ENCODE measurements around the gene KPNA1.
A peak's percentile ranks its signal among the peaks of the same experiment; 100 is the strongest.
"Not testable (repeated sequence)": the region's sequence is repeated elsewhere in the genome, so short reads cannot be mapped to it uniquely, and the experiment has no call there.

The KPNA1 gene

DNA sequence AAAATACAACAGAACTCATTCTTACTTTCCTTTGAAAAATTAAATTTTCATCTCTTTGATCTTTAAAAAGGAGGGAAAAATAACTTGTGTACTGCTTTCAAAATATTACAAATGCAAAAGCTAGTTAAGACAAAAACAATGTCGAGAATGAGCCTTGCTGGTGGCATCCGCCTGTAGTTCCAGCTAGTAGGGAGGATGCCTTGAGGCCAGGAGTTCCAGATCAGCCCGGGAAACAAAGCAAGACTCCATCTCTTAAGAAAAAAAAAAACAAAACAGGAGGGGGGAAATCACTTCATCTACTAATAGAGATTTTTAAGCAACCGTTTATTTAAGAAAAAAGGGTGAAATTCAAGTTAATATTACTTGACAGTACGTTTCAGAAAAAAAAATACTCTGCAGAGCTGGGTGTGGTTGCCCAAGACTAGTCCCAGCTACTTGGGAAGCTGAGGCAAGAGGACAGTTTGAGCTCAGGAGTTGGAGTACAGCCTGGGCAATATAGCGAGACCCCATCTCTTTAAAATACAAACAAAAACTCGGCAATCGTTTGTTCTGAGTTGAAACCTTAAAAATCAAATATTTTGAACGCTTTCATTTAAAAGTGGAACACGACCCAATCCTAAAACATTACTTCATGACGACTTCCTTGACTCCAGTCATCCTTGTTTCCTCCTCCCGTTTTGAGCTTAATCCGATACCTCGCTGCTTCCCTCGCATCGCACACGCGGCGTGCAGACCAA is 1.2 kb downstream of the KPNA1 start:
- peaks cover 0 to 27% (median 20%) of the 10 kb centered on the region in 11 experiments; a peak in 18 of 22 replicates for H3K9me3 ChIP-seq (replicated peaks in 1 of 11)
- peak overlapping the region; percentile 63 to 84 (median 74) for H3K4me2 ChIP-seq
- H3K36me3 ChIP-seq = peaks cover 0 to 39% (median 27%) of the 10 kb centered on the region in 11 experiments; a peak in 18 of 22 replicates
- peaks cover 24 to 51% (median 40%) of the 10 kb centered on the region in 10 experiments for H3K4me1 ChIP-seq
- no peaks in the 10 kb centered on the region for H3K27me3 ChIP-seq
- peak overlapping the region; percentile 95 to 99 (median 99) for H3K27ac ChIP-seq
- 0 out of 22 replicates have a peak, but pooled peaks of 1 of the 11 experiments have one; percentile 6 for TF ChIP-seq Cebpa-rat (IDR thresholded peaks at IDR 0.05)
- peak overlapping the region; percentile 75 to 88 (median 84) for H3K4me3 ChIP-seq
- peaks cover 28 to 56% (median 53%) of the 10 kb centered on the region in 11 experiments for H4K20me1 ChIP-seq
- H3K9ac ChIP-seq = peak overlapping the region; percentile 97 to 100 (median 99)

DNA sequence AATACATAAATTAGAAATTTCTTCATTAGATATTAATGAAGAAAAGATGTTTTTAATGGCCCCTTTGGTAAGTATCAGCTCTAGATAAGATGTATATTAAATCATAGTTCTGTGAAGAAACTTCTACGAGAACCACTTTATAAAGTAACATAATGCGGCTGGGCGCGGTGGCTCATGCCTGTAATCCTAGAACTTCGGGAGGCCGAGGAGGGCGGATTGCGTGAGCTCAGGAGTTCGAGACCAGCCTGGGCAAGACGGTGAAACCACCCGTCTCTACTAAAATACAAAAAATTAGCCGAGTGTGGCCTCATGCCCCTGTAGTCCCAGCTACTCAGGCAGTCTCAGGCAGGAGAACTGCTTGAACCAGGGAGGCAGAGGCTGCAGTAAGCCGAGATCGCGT is 2.5 kb downstream of the KPNA1 start:
- H3K9me3 ChIP-seq (replicated peaks in 1 of 11) = peaks cover 0 to 32% (median 26%) of the 10 kb centered on the region in 11 experiments; a peak in 18 of 22 replicates
- H3K4me2 ChIP-seq = peak overlapping the region; percentile 55 to 84 (median 73)
- H3K27ac ChIP-seq = no peak overlapping the region
- no peak for TF ChIP-seq Cebpa-rat (IDR thresholded peaks at IDR 0.05)
- H3K9ac ChIP-seq = peak overlapping the region in 8 of 11 experiments; percentile 2 to 98 (median 26); a peak in 6 of 22 replicates
- H3K27me3 ChIP-seq = no peaks in the 10 kb centered on the region
- H3K36me3 ChIP-seq = peaks cover 0 to 52% (median 33%) of the 10 kb centered on the region in 11 experiments; a peak in 19 of 22 replicates
- peak overlapping the region in 1 of 10 experiments; percentile 75; a peak in 2 of 20 replicates for H3K4me3 ChIP-seq
- peaks cover 28 to 68% (median 66%) of the 10 kb centered on the region in 11 experiments for H4K20me1 ChIP-seq
- peaks cover 19 to 42% (median 31%) of the 10 kb centered on the region in 10 experiments for H3K4me1 ChIP-seq

DNA sequence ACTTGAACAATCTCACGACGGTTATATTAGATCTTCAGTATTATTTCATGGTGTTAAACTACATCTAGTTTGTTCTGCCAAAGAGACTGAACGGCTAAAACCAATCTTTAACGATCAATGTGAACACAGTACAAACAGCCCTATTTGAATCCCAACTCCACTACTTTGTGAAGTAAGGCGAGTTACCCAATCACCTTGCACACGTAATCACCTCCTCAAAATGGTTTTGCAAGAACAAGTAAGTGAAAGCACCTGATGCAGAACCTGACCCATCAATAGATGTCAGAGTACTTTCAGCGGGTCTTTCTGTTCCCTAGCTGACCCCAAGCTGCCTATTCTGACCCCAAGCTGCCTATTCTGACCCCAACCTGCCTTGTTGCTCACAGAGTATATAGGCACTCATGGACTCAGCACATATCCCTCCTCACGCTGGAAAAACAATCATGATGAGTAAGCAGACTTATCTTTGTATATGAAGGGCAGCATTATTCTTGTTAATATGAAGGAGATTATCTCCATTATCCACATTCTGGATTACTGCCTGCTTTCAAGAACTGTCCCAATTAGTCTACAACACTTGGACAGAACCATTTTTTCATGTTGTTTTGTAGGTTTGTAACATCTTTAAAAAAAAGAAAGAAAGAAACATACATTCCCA is 3.7 kb downstream of the KPNA1 start:
- TF ChIP-seq Cebpa-rat (IDR thresholded peaks at IDR 0.05) = no peak
- peak overlapping the region in 10 of 11 experiments; percentile 3 to 84 (median 24); a peak in 13 of 22 replicates for H3K4me2 ChIP-seq
- peaks cover 19 to 52% (median 31%) of the 10 kb centered on the region in 10 experiments for H3K4me1 ChIP-seq
- H4K20me1 ChIP-seq = peaks cover 28 to 81% (median 76%) of the 10 kb centered on the region in 11 experiments
- H3K27ac ChIP-seq = no peak overlapping the region
- no peak overlapping the region for H3K4me3 ChIP-seq
- no peaks in the 10 kb centered on the region for H3K27me3 ChIP-seq
- H3K9me3 ChIP-seq (replicated peaks in 1 of 11) = peaks cover 0 to 39% (median 32%) of the 10 kb centered on the region in 11 experiments; a peak in 18 of 22 replicates
- H3K36me3 ChIP-seq = peaks cover 3 to 62% (median 43%) of the 10 kb centered on the region in 11 experiments; a peak in 20 of 22 replicates
- peak overlapping the region in 2 of 11 experiments; percentile 28 to 50; a peak in 2 of 22 replicates for H3K9ac ChIP-seq

DNA sequence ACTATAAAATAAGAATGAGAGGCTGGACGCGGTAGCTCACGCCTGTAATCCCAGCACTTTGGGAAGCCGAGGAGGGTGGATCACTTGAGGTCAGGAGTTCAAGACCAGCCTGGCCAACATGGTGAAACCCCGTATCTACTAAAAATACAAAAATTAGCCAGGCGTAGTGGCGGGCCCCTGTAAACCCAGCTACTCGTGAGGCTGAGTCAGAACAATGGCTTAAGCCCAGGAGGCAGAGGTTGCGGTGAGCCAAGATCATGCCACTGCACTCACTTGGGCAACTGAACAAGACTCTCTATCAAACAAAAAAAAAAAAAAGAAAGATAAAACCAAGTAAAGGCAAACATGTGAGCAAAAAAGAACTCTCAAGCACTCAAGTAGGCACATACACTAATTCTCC is 5.8 kb downstream of the KPNA1 start:
- Histone ChIP-seq H3K9me3 (replicated peaks in 1 of 11) (peaks cover 0 to 56% (median 42%) of the 10 kb centered on the region in 11 experiments; a peak in 19 of 22 replicates), H4K20me1 (peaks cover 28 to 100% (median 96%) of the 10 kb centered on the region in 11 experiments), H3K36me3 (peaks cover 3 to 81% (median 56%) of the 10 kb centered on the region in 11 experiments; a peak in 20 of 22 replicates), H3K4me1 (peaks cover 19 to 62% (median 31%) of the 10 kb centered on the region in 10 experiments)
- not testable (repeated sequence) for H3K27ac ChIP-seq, H3K27me3 ChIP-seq, H3K4me3 ChIP-seq, H3K4me2 ChIP-seq, H3K9ac ChIP-seq

DNA sequence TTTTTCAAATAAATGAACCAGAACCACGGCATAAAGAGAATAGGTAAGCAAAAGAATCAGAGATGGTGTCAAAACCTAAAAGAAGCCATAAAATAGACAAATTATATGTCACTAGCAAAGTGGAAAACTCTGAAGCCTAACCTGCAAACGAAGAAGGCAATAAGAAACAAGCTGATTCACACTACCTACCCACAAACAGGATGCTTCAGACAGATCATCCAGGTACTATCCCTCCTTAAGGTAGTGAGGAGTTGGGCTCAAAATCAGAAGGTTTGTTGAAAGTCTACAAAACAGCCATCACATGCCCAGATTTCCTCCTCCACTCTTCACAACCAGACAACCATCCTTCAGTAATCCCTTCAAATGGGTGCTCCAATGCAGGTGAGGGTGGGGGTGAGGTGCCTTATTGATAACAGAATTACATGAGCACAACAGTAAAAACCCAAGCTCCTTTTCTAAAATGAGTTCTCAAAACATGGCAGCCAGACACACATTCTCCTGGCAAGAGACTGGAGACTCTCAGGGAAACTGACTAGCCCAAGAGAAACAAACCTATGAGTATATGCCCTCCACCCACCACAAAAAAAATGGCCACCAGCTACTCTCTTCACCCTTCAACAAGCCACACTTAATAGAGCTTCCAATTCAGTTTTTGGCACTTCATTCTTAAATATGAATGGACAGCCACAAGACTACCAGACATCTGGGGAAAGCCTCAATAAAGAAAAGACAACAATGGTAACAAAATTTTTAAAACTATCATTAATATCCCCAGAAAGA is 6.4 kb downstream of the KPNA1 start:
- TF ChIP-seq Cebpa-rat (IDR thresholded peaks at IDR 0.05) = no peak
- peaks cover 0 to 58% (median 42%) of the 10 kb centered on the region in 11 experiments; a peak in 19 of 22 replicates for H3K9me3 ChIP-seq (replicated peaks in 1 of 11)
- no peak overlapping the region for H3K27ac ChIP-seq

DNA sequence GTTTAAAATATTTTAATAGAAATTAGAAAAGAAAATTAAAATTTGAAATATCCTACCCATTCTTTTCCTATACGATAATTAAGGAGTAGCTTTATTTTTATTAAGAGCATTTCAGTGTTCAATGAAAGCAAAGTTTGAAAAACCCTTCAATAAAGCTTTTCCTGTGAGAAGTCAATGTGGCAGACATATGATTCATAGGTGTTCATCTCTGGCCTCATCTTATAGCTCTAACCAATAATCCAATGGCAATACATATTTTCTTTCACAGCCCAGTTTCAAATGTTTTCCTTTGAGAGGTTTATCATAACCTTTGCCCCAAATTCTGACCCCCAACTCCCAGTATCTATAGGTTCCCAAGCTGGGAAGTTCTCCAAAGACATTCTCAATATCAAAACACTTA is 8.3 kb downstream of the KPNA1 start:
- TF ChIP-seq Cebpa-rat (IDR thresholded peaks at IDR 0.05) = no peak
- Histone ChIP-seq H3K36me3 (peaks cover 3 to 77% (median 60%) of the 10 kb centered on the region in 11 experiments; a peak in 20 of 22 replicates), H3K4me2 (peak overlapping the region in 1 of 11 experiments; percentile 6; a peak in 1 of 22 replicates), H3K4me3 (no peak overlapping the region), H3K27me3 (no peaks in the 10 kb centered on the region), H4K20me1 (peaks cover 14 to 100% (median 96%) of the 10 kb centered on the region in 11 experiments; a peak in 21 of 22 replicates), H3K9me3 (replicated peaks in 1 of 11) (peaks cover 0 to 58% (median 42%) of the 10 kb centered on the region in 11 experiments; a peak in 19 of 22 replicates), H3K9ac (no peak overlapping the region), H3K27ac (no peak overlapping the region), H3K4me1 (peaks cover 21 to 61% (median 35%) of the 10 kb centered on the region in 10 experiments)

More for the DNA sequence above, 6.4 kb downstream of the KPNA1 start:
- H3K36me3 ChIP-seq = peaks cover 3 to 83% (median 59%) of the 10 kb centered on the region in 11 experiments; a peak in 20 of 22 replicates
- H3K4me3 ChIP-seq = no peak overlapping the region
- H3K27me3 ChIP-seq = no peaks in the 10 kb centered on the region
- peaks cover 21 to 65% (median 33%) of the 10 kb centered on the region in 10 experiments for H3K4me1 ChIP-seq
- H3K9ac ChIP-seq = no peak overlapping the region
- peaks cover 23 to 100% (median 96%) of the 10 kb centered on the region in 11 experiments for H4K20me1 ChIP-seq
- no peak overlapping the region for H3K4me2 ChIP-seq

DNA sequence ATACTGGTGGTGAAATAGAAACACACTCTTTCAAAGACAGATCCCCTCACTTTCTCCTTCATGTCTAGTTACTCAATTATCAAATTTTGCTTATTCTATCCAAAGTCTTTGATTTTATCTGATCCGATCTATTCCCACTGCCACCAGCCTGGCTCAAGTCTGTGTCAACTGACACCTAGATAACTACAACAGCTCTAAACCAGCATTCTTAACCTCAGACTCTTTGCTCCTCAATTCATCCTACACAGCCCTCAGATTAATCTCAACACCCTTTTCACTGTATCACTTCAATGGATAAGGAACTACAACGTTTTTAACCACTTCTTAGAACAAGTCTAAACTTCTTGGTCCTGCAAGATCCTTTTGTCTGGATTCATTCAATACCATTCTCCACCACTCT is 9.1 kb downstream of the KPNA1 start:
- Histone ChIP-seq H3K4me3 (no peak overlapping the region), H3K36me3 (peaks cover 3 to 70% (median 52%) of the 10 kb centered on the region in 11 experiments; a peak in 20 of 22 replicates), H3K27ac (no peak overlapping the region), H3K9ac (no peak overlapping the region), H3K9me3 (replicated peaks in 1 of 11) (peaks cover 0 to 54% (median 40%) of the 10 kb centered on the region in 11 experiments; a peak in 19 of 22 replicates), H3K27me3 (no peaks in the 10 kb centered on the region), H4K20me1 (peaks cover 8 to 100% (median 96%) of the 10 kb centered on the region in 11 experiments; a peak in 21 of 22 replicates), H3K4me1 (peaks cover 21 to 57% (median 31%) of the 10 kb centered on the region in 10 experiments), H3K4me2 (no peak overlapping the region)
- no peak for TF ChIP-seq Cebpa-rat (IDR thresholded peaks at IDR 0.05)

DNA sequence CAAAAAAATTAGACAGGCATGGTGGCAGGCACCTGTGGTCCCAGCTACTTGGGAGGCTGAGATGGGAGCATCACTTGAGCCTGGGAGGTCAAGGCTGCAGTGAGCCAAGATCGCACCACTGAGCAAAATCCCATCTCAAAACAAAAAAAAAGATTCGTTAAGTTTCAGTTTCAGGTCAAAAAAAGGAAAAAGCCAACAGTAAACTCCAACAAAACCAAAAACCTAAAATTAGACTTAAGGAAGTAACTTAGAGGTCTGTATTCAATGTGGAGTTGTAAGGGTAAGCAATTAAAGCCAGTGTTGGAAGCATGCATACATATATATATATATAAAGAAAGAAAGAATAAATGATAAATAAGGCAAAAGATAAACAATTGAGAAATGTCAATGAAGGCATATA is 11.8 kb downstream of the KPNA1 start:
- Histone ChIP-seq H3K9ac (peak overlapping the region in 3 of 11 experiments; percentile 23 to 50 (median 31); a peak in 4 of 22 replicates), H3K27ac (peak overlapping the region in 6 of 11 experiments; percentile 29 to 72 (median 53); a peak in 12 of 22 replicates), H3K4me3 (peak overlapping the region in 4 of 10 experiments; percentile 7 to 41 (median 22); a peak in 5 of 20 replicates), H3K4me1 (peaks cover 28 to 75% (median 44%) of the 10 kb centered on the region in 10 experiments), H3K36me3 (peaks cover 3 to 42% (median 31%) of the 10 kb centered on the region in 11 experiments; a peak in 19 of 22 replicates), H3K27me3 (no peaks in the 10 kb centered on the region), H3K9me3 (replicated peaks in 1 of 11) (peaks cover 0 to 29% (median 16%) of the 10 kb centered on the region in 11 experiments; a peak in 18 of 22 replicates), H3K4me2 (peak overlapping the region; percentile 39 to 85 (median 75)), H4K20me1 (peaks cover 23 to 100% (median 96%) of the 10 kb centered on the region in 11 experiments; a peak in 20 of 22 replicates)
- no peak for TF ChIP-seq Cebpa-rat (IDR thresholded peaks at IDR 0.05)

All from BLaER1 treated with 17β-estradiol and CSF1 and Interleukin-3, amounts not matched to agents 10 nM and 100 nM (cell line).